COLO829 (cell line): ENCODE measurements around the gene SLC7A8.

Source experiments
- DNase-seq: peaks from one replicate; pipeline ENCODE4 v3.0.0; 2012; ENCODE audit warnings: low spot score

SLC7A8 gene

DNA sequence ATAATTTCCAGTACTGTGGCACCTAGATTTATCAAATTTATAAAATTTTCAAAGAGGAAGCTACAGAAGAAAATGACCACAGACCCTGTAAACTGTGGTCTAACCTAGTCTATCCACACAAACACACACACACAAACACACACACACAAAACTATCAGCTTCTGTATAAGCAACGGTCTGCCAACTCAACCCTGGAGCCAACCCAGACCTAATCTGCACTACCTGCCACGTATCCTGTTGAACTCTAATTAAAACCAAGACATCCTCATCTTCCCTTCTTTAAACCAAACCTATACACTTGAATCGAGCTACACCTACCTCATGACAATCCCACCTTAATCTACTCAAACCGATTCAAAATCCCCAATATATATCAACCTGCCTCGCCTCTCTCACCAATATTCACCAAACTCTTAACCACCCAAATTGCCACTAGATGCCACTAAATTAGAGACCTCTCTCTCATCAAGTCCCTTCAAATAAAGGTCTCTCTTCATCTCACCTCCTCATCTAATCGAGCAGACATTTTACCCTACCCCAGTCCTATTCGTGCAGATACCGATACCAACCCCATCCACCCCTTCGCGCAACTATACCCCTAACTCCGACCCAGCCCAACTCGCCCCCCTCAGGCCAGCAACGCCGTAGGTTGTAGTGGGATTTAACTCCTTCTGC lies 89.3 kb downstream of the SLC7A8 start:
- no peak for DNase-seq

DNA sequence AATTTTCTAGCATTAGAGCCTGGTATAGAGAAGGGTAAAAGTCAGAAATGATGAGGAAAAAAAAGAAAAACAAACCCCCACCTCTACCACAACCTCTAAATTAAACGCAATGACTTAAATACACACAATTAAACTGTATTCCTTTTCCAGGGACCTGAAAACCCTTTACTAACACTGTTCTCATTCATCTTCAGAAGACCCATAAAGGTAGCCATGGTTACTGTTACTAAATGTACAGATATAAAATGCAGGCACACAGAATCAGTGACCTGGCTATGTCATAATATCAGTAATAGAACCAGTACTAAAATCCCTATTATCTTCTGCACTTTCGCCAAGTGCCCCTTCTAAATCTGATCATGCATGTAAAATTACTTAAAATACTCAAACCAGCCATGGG lies 89.9 kb downstream of the SLC7A8 start:
- DNase-seq, result no peak

DNA sequence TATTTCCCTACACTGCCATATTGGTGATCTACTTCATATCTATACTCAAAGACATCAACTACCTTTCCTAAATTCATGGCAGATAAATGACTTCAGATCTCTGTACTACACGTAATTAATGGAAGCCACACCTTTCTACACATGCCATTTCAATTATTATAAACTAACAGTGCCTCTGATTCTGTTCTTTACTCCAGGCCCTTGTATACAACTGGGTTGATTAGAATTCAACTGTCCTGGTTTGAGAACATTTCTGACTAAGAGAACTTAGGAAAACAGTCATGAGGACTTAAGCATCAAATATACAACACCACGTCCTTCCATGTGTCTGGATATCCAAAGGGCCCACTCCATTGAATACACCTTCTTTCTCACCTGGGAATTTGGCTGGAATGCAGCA lies 90.4 kb downstream of the SLC7A8 start:
- DNase-seq, result no peak

DNA sequence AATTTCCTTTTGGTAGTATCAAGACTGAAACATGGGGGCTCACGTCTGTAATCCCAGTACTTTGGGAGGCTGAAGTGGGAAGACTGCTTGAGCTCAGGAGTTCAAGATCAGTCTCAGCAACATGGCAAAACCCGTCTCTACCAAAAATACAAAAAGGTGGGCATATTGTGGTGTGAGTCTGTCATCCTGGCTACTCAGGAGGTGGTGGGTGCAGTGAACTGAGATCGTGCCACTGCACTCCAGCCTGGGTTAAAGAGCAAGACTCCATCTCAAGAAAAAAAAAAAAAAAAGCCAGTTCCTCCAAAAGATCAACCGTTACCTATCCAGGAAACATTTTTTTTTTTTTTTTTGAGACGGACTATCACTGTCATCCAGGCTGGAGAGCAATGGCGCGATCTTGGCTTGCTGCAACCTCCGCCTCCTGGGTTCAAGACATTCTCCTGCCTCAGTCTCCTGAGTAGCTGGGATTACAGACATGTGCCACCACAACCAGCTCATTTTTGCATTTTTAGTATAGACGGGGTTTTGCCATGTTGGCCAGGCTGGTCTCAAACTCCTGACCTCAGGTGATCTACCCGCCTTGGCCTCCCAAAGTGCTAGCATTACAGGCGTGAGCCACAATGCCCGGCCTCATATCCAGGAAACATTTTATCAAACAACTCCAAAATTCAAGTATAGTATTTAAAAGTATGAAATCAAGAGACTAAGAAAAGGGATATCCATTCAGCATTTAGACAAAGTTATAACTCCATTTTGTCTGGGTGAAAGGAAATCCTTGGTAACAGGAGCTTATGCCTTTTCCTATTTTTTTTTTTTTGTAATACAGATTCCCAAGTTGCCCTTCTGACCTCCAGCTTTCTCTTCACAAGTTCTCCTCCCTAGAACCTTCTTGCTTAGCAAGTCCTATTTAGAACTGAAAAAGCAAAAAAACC lies 91.9 kb downstream of the SLC7A8 start:
- no peak for DNase-seq

DNA sequence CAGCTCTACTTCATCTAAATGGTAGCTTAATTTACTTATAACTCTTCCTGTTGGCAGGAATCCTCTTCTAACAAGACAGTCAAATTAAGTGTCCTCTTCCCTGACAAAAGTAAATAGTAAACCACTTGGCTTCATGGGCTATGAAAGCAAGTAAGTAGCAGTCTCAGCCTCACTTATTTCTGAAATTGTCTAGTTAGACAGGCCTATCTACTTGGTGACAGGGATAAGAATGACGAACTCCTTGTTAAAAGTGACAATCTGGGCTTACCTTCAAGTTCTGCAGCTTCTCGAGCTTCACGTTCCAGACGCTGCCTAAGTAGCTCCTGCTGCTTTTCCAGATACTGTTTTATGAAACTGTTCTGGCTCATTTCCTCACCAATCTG lies 93.2 kb downstream of the SLC7A8 start:
- no peak for DNase-seq

DNA sequence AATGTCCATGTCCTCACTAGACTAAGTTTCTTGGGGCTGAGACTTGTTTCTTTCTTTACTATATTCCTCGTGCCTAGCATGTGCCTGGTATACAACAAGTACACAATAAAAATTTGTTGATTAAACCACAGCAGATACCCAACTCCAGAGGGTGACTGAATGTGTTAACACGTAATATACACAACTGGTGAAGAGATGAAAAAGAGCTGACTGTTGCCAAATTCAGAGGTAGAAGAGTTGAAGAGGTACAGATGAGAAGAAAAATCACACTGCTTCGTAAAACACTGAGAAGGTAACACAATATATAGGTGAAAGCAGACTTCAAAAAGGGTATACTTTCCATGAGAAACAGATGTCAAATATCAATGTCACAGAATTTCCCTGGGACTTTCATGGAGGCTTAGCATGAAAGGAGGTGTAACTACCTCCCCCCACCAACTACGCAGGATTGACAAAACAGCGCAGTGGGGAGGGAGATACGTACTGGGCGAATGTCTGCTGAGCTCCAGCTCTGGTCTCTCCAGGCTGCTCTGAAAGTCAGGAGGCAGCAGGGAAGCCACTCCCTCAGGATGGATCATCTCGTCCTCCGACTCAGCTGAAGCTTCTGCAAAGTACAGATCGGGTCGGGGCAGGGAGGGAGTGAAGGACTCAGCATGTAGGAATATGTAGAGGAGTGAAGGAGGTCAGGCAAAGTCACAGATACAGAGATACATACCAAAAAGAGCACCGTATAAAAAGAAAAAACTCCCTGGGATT lies 93.8 kb downstream of the SLC7A8 start:
- no peak for DNase-seq

DNA sequence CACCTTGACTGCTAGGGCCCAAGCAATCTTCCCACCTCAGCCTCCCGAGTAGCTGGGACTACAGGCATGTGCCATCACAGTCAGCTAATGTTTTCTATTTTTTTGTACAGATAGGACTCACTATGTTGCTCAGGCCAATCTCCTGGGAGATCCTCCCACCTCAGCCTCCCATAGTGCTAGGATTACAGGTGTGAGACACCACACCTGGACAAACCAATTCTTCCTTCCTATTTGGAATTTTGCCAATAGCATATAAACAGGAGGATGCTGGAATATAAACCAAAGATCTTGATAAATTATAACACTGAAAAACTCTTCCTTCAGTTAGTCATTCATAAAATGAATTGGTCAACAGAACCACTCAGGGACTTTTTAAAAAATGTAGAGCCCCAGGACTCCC lies 96.9 kb downstream of the SLC7A8 start:
- no peak for DNase-seq

DNA sequence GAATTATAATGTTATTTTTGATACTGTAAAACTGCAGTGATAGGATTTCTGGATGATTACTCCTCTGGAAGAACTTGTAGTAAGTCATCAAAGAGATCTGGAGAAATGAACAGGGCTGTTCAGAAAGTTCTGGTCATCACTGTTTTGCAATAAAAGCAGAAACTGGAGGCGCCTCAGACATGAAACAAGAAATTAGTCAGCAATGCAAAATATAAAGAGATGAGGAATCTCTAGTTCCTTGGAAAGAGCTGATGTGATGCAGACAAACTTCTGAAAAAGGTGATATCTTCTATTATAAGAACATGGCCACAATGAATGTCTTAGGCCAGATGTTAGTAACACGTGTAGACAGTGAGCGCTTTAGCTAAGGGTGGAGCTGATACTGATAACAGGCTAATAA lies 98.0 kb downstream of the SLC7A8 start:
- no peak for DNase-seq

DNA sequence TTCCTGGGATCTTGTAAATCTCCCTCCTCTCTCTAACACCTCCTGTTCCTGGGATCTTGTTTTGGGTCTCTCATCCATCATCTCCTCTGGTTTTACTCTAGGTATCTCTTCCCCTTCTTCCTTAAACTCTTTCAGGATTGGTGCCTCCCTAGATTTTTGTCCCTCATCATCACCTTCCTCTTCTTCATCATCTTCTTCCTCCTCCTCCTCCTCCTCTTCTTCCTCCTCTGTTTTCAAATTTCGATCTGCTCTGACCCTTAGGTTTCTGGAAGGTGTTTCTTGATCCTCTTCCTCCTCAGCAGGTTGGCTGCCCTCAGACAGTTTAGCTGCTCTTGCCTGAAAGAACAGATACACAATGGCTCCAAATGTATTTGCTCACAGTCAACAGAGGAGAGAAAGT lies 103.0 kb downstream of the SLC7A8 start:
- no peak for DNase-seq

DNA sequence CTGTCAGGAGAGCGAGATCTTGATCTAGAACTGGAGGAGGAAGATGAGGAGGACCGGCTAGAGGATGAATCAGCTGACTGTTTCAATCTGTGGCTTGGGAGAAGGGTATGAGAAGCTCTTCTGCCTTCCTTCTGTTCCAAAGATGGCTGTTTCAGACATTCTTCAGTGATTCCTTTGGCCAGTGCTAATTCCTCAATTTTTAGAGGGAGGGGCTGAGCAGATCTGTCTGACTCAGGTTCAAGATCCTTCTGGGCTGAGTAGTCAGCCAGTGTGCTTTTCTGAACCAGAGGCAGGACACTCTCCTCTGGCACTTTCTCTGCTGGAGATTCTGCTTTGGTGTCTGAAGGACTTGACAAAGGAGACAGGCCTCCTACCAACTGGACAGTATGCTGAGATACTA lies 103.7 kb downstream of the SLC7A8 start:
- no peak for DNase-seq

DNA sequence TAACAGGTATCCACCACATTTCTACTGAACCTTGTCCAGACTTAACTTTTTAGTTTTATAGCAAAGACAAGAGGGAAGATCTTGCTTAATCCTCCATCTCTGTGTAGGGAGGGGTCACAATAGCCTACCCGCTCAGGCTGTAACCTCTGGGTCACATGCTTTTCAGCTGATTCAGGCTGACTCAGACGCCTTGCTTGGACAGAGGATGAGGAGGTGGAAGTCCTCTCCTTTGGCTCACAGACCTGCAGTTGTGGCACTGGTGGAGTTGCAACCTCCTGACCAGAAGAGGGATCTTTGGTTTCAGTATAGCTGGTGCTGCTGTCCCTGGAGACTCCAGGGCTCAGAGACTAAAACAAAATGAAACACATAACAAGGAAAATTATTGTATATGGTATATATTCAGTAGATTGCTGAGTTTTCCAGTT lies 104.8 kb downstream of the SLC7A8 start:
- DNase-seq, result peak; percentile 84

DNA sequence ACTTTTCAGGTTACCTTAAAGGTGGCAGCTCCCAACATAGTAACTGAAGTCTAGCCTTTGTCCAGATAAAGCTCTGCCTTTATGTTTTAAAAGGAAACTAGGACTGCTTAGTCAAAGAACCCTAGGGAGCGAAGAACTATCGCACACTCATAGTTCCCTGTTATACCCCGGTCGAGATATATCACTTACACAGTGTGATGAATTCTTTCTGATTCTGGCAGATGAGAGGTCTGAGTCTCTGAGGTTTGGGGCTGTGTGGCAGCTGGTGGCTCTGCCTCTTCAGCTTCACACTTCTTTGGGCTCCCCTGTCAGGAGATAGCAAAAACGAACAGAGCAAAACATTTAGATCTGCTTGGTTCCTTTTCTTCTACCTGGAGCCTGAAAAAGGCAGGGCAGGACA lies 105.5 kb downstream of the SLC7A8 start:
- no peak for DNase-seq

DNA sequence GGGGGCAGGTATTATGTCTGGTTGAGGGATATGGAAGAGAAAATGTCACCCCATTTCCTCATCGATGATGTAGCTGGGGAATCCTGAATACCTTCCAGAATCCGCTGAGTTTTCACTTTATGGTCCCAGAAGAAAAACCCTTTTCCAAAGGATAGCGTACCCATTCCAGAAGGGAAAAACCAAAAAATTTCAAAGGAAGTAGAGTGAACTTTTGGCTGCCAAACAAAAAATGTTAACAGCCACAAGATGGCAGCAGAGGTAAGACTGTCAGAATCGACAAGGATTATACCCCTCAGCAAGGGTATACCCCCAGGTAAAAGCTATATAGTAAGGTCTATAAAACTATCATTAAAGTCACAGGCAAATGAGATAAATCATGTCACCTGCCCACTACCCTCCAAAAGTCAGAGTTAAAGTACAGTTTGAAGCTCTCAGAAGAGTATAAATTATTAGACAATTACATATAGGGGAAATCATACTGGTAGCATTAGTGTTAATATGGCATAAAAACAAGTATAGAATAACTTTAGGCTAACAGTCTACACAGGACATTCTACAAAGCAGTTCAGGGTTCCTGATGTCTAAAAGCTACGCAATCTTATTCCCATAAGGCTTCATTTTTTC lies 106.6 kb downstream of the SLC7A8 start:
- DNase-seq, result no peak
